Putamen (tissue), 1 donor: ENCODE data around the gene SSBP4.
"Not testable (repeated sequence)": the region's sequence is repeated elsewhere in the genome, so short reads cannot be mapped to it uniquely, and the experiment has no call there.

Experiments
- DNase-seq: peaks from one replicate; pipeline ENCODE4 v3.0.0-alpha.2; 2016; ENCODE audit warnings: low spot score

SSBP4 gene

GRCh38 chr19:18393836-18394235 lies 25.4 kb upstream of the SSBP4 start:
- no peak for DNase-seq

DNA sequence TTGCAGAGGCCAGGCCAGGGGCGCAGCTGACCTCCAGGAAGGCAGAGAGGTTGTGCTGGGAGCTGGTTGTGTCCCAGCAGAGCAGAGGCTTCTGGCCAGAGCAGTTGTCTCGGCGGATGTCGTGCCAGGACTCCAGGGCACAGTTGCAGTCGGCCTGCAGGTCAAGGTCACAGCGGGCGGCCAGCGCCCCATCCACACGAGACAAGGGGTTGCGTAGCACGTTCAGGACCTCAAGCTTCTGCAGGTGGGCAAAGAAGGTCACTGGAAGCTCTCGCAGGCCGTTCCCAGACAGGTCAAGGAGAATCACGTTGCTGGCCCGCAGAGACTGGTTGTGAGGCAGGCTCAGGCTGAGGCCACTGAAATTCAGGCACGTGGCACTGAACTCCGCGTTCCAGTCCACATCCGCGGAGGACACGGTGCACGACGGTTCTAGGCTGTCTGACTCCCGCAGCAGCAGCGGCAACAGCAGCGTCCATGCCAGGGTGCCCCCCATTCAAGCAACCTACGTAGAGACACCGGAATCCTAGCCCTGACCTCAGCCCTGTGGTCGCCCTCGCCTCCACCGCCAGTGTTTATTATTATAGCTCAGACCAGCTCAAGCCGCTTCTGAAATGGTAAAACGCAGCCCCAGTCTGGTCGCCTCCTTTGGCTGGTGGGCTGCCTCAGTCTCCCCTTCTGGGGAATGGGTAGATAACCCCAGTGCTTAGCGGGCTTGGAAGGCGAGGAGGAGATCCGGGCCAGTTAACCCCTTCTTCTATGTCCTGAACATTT lies 22.5 kb upstream of the SSBP4 start:
- DNase-seq: no peak

- no peak for DNase-seq
These were observed 21.7 kb upstream of the SSBP4 start, which contains the start of gene LRRC25 for GRCh38 chr19:18397242-18398202. Gene LRRC25, minus strand, starts transcription at chr19:18397622. Its CDS starts 659 bp downstream, at chr19:18396963.

GRCh38 chr19:18399008-18399407 lies 20.2 kb upstream of the SSBP4 start:
- DNase-seq: no peak

DNA sequence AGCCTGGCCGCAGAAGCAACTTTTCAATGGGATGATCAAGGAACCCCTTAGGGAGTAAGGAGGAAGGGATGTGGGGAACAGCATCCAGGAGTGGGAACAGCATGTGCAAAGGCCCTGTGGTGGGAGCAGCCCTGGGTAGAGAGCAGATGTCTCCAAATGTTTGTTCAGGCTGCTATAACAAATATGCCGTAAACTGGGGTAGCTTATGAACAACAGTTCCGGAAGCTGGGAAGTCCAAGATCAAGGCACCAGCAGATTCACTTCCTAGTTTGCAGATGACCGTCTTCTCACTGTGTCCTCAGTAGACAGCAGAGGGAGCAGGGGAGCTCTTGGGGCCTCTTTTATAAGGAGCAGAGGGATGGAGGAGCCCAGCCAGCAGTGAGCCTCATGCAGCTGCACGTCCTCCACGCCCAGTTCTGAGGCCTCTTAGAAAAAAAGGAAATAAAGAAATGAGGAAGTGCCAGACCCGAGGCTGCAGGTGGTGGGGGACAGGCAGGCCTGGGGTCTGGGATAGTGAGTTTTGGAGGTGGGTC lies 17.6 kb upstream of the SSBP4 start:
- DNase-seq: no peak

DNA sequence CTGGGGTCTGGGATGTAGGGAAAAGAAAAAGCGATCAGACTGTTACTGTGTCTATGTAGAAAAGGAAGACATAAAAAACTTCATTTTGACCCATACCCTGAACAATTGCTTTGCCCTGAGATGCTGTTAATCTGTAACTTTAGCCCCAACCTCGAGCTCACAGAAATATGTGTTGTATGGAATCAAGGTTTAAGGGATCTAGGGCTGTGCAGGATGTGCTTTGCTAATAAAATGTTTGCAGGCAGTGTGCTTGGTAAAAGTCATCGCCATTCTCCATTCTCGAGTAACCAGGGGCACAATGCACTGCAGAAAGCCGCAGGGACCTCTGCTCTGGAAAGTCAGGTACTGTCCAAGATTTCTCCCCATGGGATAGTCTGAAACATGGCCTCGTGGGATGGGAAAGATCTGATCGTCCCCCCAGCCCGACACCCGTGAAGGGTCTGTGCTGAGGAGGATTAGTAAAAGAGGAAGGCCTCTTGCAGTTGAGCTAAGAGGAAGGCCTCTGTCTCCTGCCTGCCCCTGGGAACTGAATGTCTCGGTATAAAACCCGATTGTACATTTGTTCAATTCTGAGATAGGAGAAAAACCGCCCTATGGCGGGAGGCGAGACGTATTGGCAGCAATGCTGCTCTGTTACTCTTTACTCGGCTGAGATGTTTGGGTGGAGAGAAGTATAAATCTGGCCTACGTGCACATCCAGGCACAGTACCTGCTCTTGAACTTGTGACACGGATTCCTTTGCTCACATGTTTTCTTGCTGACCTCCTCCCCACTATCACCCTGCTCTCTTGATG lies 16.5 kb upstream of the SSBP4 start:
- DNase-seq: not testable (repeated sequence)

DNA sequence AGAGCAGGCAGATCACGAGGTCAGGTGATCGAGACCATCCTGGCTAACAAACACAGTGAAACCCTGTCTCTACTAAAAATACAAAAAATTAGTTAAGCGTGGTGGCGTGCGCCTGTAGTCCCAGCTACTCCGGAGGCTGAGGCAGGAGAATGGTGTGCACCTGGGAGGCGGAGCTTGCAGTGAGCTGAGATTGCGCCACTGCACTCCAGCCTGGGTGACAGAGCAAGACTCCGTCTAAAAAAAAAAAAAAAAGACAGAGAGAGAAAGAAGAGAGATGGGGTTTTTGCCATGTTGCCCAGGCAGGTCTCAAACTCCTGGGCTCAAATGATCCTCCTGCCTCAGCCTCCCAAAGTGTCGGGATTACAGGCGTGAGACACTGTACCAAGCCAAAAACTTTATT lies 13.4 kb upstream of the SSBP4 start:
- not testable (repeated sequence) for DNase-seq

DNA sequence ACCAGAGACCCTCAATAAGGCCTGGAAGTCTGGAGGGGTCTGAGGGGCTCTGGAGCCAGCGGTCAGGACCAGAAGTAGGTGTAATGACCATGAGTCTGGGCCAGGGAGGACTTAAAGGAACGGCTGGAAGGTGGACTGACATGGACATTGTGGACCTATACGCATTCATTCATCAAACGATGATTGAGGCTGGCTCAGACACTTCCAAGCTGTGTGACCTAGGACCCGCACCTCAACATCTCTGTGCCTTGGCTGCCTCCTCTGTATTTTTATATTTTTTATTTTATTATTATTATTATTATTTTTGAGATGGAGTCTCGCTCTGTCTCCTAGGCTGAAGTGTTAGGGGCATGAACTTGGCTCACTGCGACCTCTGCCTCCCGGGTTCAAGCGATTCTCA lies 12.4 kb upstream of the SSBP4 start:
- no peak for DNase-seq

DNA sequence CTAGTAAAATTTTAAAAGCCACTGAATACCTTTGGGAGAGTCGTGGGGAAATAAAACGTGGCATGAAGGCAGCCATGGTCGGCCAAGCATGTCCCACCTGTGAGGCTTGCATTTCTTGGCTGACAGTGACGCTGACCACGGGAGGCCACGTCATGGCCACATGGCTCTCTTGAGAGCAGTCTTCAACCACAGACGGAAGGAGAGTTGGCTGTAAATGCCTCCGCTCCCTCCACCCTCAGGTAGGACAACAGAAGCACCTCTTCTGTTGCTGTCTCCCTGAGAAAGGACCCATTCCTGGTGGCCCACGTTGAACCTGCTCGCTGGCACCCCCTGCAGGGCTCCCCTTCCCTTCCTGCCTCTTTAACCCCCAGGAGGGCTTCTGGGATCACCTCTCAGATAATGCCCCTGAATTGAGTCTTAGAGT lies 11.1 kb upstream of the SSBP4 start:
- no peak for DNase-seq

- DNase-seq: no peak
These were observed 6.5 kb upstream of the SSBP4 start for GRCh38 chr19:18412610-18413239.

DNA sequence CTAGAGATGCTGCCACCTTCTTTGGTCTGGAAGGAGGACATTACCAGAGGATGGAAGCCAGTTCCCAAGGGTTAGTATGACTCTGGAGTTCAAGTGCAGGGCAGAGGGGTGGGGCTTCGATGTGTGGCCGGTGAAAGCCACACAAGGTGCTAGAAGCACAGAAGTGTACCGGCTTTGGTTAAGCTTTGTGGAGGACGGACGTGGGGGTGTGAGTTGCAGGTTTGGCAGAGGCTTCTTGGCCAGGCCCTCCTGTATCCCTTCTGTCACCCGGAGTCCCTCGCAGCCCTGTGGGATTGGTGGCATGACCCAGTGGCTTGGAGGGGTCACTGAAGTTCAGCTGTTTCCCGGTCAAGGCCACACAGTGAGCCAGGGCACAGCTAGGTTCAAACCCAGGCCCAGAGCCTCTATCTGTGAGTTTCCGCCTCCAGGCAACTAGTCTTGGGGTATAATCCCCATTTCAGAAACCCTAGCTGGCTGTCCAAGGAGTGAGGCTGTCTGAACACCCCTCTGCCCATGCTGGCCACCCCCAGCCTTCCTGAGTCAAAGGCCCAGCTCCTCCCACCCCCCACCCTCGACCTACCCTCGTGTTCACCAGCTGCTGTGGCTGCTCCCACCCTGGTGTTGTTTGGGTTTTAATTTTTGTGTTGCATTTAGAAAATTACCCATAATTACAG lies 4.6 kb upstream of the SSBP4 start:
- no peak for DNase-seq

GRCh38 chr19:18415178-18415867 lies 3.9 kb upstream of the SSBP4 start:
- DNase-seq: no peak

DNA sequence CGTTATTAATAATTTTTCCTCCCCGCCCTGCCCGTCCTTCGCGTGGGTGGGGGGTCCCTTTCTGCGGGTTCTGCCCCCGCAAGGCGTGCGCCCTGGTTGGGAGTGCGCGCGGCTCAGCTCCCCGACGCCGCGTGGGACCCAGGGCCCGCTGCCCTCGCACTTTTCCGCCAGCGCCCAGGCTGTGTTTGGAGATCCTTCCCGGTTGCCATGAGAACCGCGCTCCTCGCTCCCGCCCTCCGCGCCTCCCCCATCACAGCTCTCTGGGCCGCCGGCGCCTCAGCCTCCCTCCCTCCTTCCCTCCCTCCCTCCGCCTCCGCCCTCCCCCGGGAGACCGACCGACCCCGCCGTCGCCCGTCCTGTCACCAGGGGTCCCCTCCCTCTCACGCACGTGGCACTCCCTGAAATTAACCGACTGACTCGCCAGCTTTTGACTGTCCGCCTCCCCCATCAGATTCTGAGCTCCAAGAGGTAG lies 2.4 kb upstream of the SSBP4 start:
- peak; percentile 79 for DNase-seq

GRCh38 chr19:18417250-18418028 lies 1.8 kb upstream of the SSBP4 start:
- no peak for DNase-seq

- DNase-seq: no peak
These were observed 1.1 kb upstream of the SSBP4 start for GRCh38 chr19:18418029-18418482.

DNA sequence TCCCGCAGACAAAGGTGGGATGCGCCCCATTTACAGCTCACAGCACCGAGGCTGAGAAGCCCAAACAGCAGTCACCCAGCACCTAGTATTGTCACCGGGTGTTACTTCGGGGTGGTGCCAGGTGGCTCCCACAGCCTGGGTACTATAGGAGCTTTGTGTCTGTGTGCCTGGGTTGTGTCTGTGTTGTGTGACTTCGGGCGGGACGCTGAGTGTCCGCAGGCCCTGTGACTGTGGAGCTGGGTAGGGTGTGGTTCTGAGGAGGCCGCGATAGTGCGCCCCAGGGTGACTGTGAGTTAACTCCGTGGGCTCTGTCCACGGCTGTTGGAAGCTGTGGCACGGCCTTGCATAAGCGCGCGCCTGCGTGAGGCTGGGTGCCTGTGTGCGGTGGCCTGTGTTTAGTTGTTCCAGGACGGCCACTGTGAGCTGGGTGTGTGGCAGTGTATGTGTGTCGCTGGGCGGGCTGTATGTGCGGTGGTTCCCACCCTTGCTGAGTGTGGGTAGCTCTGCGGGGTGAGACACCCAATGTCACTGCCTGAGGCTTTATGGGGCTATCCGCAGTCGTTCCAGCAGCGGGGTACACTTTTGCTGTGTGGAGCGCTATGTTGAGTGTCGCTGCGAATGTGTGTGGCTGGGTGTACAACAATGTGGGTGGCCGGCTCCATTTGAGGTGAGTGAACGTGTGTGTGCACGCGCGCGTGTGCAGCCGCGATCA lies 559 bp upstream of the SSBP4 start:
- DNase-seq: no peak

DNA sequence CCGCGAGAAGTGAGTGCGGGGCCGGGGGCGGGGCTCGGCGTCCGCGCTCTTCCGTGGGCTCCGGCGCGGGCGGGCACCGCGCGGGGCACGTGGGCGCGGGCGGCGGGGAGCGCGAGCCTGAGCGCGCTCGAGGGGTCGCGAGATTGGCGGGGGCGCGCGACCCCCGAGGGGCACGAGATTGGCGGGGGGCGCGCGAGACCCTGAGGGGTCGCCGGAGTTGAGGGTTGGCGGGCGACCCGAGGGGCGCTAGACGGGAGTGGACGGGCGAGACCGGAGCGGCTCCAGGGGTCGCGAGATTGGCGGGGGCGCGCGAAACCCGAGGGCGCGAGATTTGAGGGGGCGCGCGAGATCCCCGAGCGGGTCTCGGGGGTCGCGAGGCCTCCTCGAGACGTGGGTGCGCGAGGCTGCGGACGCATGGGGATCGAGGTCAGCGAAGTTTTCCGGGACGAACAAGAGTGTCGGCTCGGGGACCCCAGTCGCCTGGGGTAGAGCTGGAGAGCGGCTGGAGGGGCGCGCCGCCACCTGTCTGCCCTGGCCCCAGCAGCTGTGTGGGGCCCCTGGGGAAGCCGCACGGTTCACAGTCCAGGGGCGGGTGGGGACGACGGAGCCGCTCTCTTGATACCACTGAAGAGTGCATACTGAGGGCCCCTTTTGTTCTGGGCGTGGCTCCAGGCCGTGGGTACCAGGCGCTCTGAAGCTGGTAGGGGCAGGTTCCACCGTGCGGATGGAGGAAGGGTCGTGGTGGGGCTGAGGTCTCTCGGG lies 682 bp downstream of the SSBP4 start:
- no peak for DNase-seq

- DNase-seq: no peak
These were observed 1.7 kb downstream of the SSBP4 start for GRCh38 chr19:18420930-18421329.
